Femur (tissue), 1 donor: Measurements from ENCODE around the gene ZNF469.

Experiments
- DNase-seq: peaks from one replicate; pipeline ENCODE4 v3.0.0-alpha.2; 2017

ZNF469 gene

GRCh38 chr16:88363239-88363891 lies 19.4 kb upstream of the ZNF469 start:
- no peak for DNase-seq

- no peak for DNase-seq
These were observed 17.4 kb upstream of the ZNF469 start for GRCh38 chr16:88365244-88365865.

GRCh38 chr16:88366032-88366703 lies 16.6 kb upstream of the ZNF469 start:
- DNase-seq, result no peak

- DNase-seq, result no peak
These were observed 16.1 kb upstream of the ZNF469 start for GRCh38 chr16:88366704-88367047.

- no peak for DNase-seq
These were observed 15.2 kb upstream of the ZNF469 start for GRCh38 chr16:88367560-88367959.

GRCh38 chr16:88368036-88368435 lies 14.7 kb upstream of the ZNF469 start:
- DNase-seq, result no peak

GRCh38 chr16:88368994-88369393 lies 13.8 kb upstream of the ZNF469 start:
- DNase-seq, result no peak

- DNase-seq, result no peak
These were observed 13.2 kb upstream of the ZNF469 start for GRCh38 chr16:88369447-88370008.

GRCh38 chr16:88370365-88370764 lies 12.4 kb upstream of the ZNF469 start:
- no peak for DNase-seq

GRCh38 chr16:88372522-88372921 lies 10.2 kb upstream of the ZNF469 start:
- DNase-seq, result no peak

- no peak for DNase-seq
These were observed 9.5 kb upstream of the ZNF469 start for GRCh38 chr16:88373211-88373610.

GRCh38 chr16:88373927-88374492 lies 8.7 kb upstream of the ZNF469 start:
- no peak for DNase-seq

GRCh38 chr16:88374736-88375135 lies 8.0 kb upstream of the ZNF469 start:
- DNase-seq, result no peak

- DNase-seq, result no peak
These were observed 7.4 kb upstream of the ZNF469 start for GRCh38 chr16:88375236-88375975.

- DNase-seq, result peak; percentile 81
These were observed 6.5 kb upstream of the ZNF469 start for GRCh38 chr16:88375996-88376834.

- DNase-seq, result no peak
These were observed 5.7 kb upstream of the ZNF469 start for GRCh38 chr16:88376835-88377726.

GRCh38 chr16:88377961-88378360 lies 4.8 kb upstream of the ZNF469 start:
- DNase-seq, result no peak

GRCh38 chr16:88378401-88378800 lies 4.4 kb upstream of the ZNF469 start:
- no peak for DNase-seq

- DNase-seq, result no peak
These were observed 3.7 kb upstream of the ZNF469 start for GRCh38 chr16:88378836-88379693.

GRCh38 chr16:88379694-88380040 lies 3.1 kb upstream of the ZNF469 start:
- no peak for DNase-seq
